ENCODE measurements around the gene TMEM30B.
"Not testable (repeated sequence)": the region's sequence is repeated elsewhere in the genome, so short reads cannot be mapped to it uniquely, and the experiment has no call there.

TMEM30B gene

GRCh38 chr14:61252369-61253063 lies 28.6 kb downstream of the TMEM30B start:
- Histone ChIP-seq H3K9me3 (ENCODE audit: insufficient read depth, low read depth, low read length) (no peaks in the 10 kb centered on the region), H3K36me3 (ENCODE audit: insufficient read depth, low read depth, low read length) (no peaks in the 10 kb centered on the region), H3K27me3 (ENCODE audit: insufficient read depth, low read length) (peaks cover 39% of the 10 kb centered on the region), H3K9ac (ENCODE audit: low read depth, low read length) (no peak overlapping the region), H3K4me1 (ENCODE audit: insufficient read depth, low read length) (peaks cover 11% of the 10 kb centered on the region; the same call in 1 of the 2 replicates), H3K4me3 (ENCODE audit: low read length) (no peak overlapping the region), H3K27ac (ENCODE audit: low read length) (no peak overlapping the region)

GRCh38 chr14:61250063-61250462 lies 31.1 kb downstream of the TMEM30B start:
- Histone ChIP-seq H3K4me3 (ENCODE audit: low read length) (no peak overlapping the region), H3K27me3 (ENCODE audit: insufficient read depth, low read length) (peaks cover 22% of the 10 kb centered on the region)

GRCh38 chr14:61247935-61248334 lies 33.2 kb downstream of the TMEM30B start:
- H3K4me1 ChIP-seq (ENCODE audit: insufficient read depth, low read length), result no peaks in the 10 kb centered on the region
- H3K36me3 ChIP-seq (ENCODE audit: insufficient read depth, low read depth, low read length), result no peaks in the 10 kb centered on the region
- H3K4me3 ChIP-seq (ENCODE audit: low read length), result no peak overlapping the region
- no peak overlapping the region for H3K27ac ChIP-seq (ENCODE audit: low read length)
- H3K27me3 ChIP-seq (ENCODE audit: insufficient read depth, low read length), result peaks cover under 1% of the 10 kb centered on the region; the same call in 1 of the 2 replicates
- H3K9ac ChIP-seq (ENCODE audit: low read depth, low read length), result no peak overlapping the region
- no peaks in the 10 kb centered on the region for H3K9me3 ChIP-seq (ENCODE audit: insufficient read depth, low read depth, low read length)

More at GRCh38 chr14:61250063-61250462, 31.1 kb downstream of the TMEM30B start:
- Histone ChIP-seq H3K9ac (ENCODE audit: low read depth, low read length) (no peak overlapping the region), H3K9me3 (ENCODE audit: insufficient read depth, low read depth, low read length) (no peaks in the 10 kb centered on the region), H3K36me3 (ENCODE audit: insufficient read depth, low read depth, low read length) (no peaks in the 10 kb centered on the region), H3K4me1 (ENCODE audit: insufficient read depth, low read length) (0 out of 2 replicates have a peak, but pooled peaks cover 4% of the 10 kb centered on the region), H3K27ac (ENCODE audit: low read length) (no peak overlapping the region)

GRCh38 chr14:61246721-61247120 lies 34.4 kb downstream of the TMEM30B start:
- Histone ChIP-seq H3K9ac (ENCODE audit: low read depth, low read length) (no peak overlapping the region), H3K27ac (ENCODE audit: low read length) (no peak overlapping the region), H3K4me3 (ENCODE audit: low read length) (no peak overlapping the region), H3K36me3 (ENCODE audit: insufficient read depth, low read depth, low read length) (no peaks in the 10 kb centered on the region), H3K9me3 (ENCODE audit: insufficient read depth, low read depth, low read length) (0 out of 2 replicates have a peak, but pooled peaks cover under 1% of the 10 kb centered on the region), H3K27me3 (ENCODE audit: insufficient read depth, low read length) (no peaks in the 10 kb centered on the region), H3K4me1 (ENCODE audit: insufficient read depth, low read length) (no peaks in the 10 kb centered on the region)

- Histone ChIP-seq H3K36me3 (ENCODE audit: insufficient read depth, low read depth, low read length) (no peaks in the 10 kb centered on the region; the same call in 1 of the 2 replicates), H3K4me1 (ENCODE audit: insufficient read depth, low read length) (peaks cover 3% of the 10 kb centered on the region; the same call in 1 of the 2 replicates), H3K9ac (ENCODE audit: low read depth, low read length) (no peak overlapping the region), H3K9me3 (ENCODE audit: insufficient read depth, low read depth, low read length) (peaks cover 18% of the 10 kb centered on the region), H3K27ac (ENCODE audit: low read length) (no peak overlapping the region), H3K27me3 (ENCODE audit: insufficient read depth, low read length) (no peaks in the 10 kb centered on the region), H3K4me3 (ENCODE audit: low read length) (no peak overlapping the region)
These were observed 37.1 kb downstream of the TMEM30B start for GRCh38 chr14:61244009-61244408.

- H3K9me3 ChIP-seq (ENCODE audit: insufficient read depth, low read depth, low read length), result peaks cover 18% of the 10 kb centered on the region
- no peaks in the 10 kb centered on the region for H3K27me3 ChIP-seq (ENCODE audit: insufficient read depth, low read length)
- peaks cover 25% of the 10 kb centered on the region; the same call in 1 of the 2 replicates for H3K4me1 ChIP-seq (ENCODE audit: insufficient read depth, low read length)
- peak overlapping the region; percentile 39 for H3K27ac ChIP-seq (ENCODE audit: low read length)
- no peak overlapping the region for H3K4me3 ChIP-seq (ENCODE audit: low read length)
- no peak overlapping the region for H3K9ac ChIP-seq (ENCODE audit: low read depth, low read length)
- H3K36me3 ChIP-seq (ENCODE audit: insufficient read depth, low read depth, low read length), result no peaks in the 10 kb centered on the region; the same call in 1 of the 2 replicates
These were observed 40.9 kb downstream of the TMEM30B start for GRCh38 chr14:61240206-61240605.

GRCh38 chr14:61239285-61239684 lies 41.9 kb downstream of the TMEM30B start:
- Histone ChIP-seq H3K27ac (ENCODE audit: low read length) (peak overlapping the region; percentile 90), H3K9me3 (ENCODE audit: insufficient read depth, low read depth, low read length) (peaks cover 18% of the 10 kb centered on the region), H3K9ac (ENCODE audit: low read depth, low read length) (peak overlapping the region; percentile 56; the same call in 1 of the 2 replicates), H3K4me1 (ENCODE audit: insufficient read depth, low read length) (peaks cover 25% of the 10 kb centered on the region; the same call in 1 of the 2 replicates)
- not testable (repeated sequence) for H3K36me3 ChIP-seq (ENCODE audit: insufficient read depth, low read depth, low read length); H3K27me3 ChIP-seq (ENCODE audit: insufficient read depth, low read length); H3K4me3 ChIP-seq (ENCODE audit: low read length)

- Histone ChIP-seq H3K27me3 (ENCODE audit: insufficient read depth, low read length) (no peaks in the 10 kb centered on the region), H3K27ac (ENCODE audit: low read length) (peak overlapping the region; percentile 90), H3K4me3 (ENCODE audit: low read length) (peak overlapping the region; percentile 36; the same call in 1 of the 2 replicates), H3K4me1 (ENCODE audit: insufficient read depth, low read length) (peaks cover 25% of the 10 kb centered on the region; the same call in 1 of the 2 replicates), H3K9ac (ENCODE audit: low read depth, low read length) (peak overlapping the region; percentile 56; the same call in 1 of the 2 replicates), H3K9me3 (ENCODE audit: insufficient read depth, low read depth, low read length) (peaks cover 18% of the 10 kb centered on the region), H3K36me3 (ENCODE audit: insufficient read depth, low read depth, low read length) (no peaks in the 10 kb centered on the region; the same call in 1 of the 2 replicates)
These were observed 42.4 kb downstream of the TMEM30B start for GRCh38 chr14:61238611-61239245.

GRCh38 chr14:61234215-61234916 lies 46.8 kb downstream of the TMEM30B start:
- Histone ChIP-seq H3K9me3 (ENCODE audit: insufficient read depth, low read depth, low read length) (no peaks in the 10 kb centered on the region), H3K27me3 (ENCODE audit: insufficient read depth, low read length) (no peaks in the 10 kb centered on the region), H3K27ac (ENCODE audit: low read length) (no peak overlapping the region), H3K4me3 (ENCODE audit: low read length) (no peak overlapping the region), H3K36me3 (ENCODE audit: insufficient read depth, low read depth, low read length) (no peaks in the 10 kb centered on the region), H3K9ac (ENCODE audit: low read depth, low read length) (no peak overlapping the region), H3K4me1 (ENCODE audit: insufficient read depth, low read length) (peaks cover 25% of the 10 kb centered on the region; the same call in 1 of the 2 replicates)

- Histone ChIP-seq H3K27ac (ENCODE audit: low read length) (no peak overlapping the region), H3K4me1 (ENCODE audit: insufficient read depth, low read length) (peaks cover 18% of the 10 kb centered on the region; the same call in 1 of the 2 replicates), H3K9ac (ENCODE audit: low read depth, low read length) (no peak overlapping the region), H3K9me3 (ENCODE audit: insufficient read depth, low read depth, low read length) (no peaks in the 10 kb centered on the region), H3K36me3 (ENCODE audit: insufficient read depth, low read depth, low read length) (no peaks in the 10 kb centered on the region), H3K27me3 (ENCODE audit: insufficient read depth, low read length) (no peaks in the 10 kb centered on the region), H3K4me3 (ENCODE audit: low read length) (no peak overlapping the region)
These were observed 47.6 kb downstream of the TMEM30B start for GRCh38 chr14:61233436-61233956.

GRCh38 chr14:61231810-61232209 lies 49.3 kb downstream of the TMEM30B start:
- no peak overlapping the region for H3K4me3 ChIP-seq (ENCODE audit: low read length)
- H3K9ac ChIP-seq (ENCODE audit: low read depth, low read length), result no peak overlapping the region
- no peak overlapping the region for H3K27ac ChIP-seq (ENCODE audit: low read length)
- no peaks in the 10 kb centered on the region for H3K27me3 ChIP-seq (ENCODE audit: insufficient read depth, low read length)
- H3K4me1 ChIP-seq (ENCODE audit: insufficient read depth, low read length), result peaks cover 1% of the 10 kb centered on the region; the same call in 1 of the 2 replicates
- no peaks in the 10 kb centered on the region for H3K9me3 ChIP-seq (ENCODE audit: insufficient read depth, low read depth, low read length)
- H3K36me3 ChIP-seq (ENCODE audit: insufficient read depth, low read depth, low read length), result no peaks in the 10 kb centered on the region
